Measurements from ENCODE around the gene SBF2. TPM values are rescaled to one million over a fixed set of nuclear protein-coding genes. Genes with fewer than 3 reads are reported as not detected.

SBF2 gene
- total and polyA plus RNA-seq, 8 donors: 25.7 to 62.6 (median 57.0) TPM

DNA sequence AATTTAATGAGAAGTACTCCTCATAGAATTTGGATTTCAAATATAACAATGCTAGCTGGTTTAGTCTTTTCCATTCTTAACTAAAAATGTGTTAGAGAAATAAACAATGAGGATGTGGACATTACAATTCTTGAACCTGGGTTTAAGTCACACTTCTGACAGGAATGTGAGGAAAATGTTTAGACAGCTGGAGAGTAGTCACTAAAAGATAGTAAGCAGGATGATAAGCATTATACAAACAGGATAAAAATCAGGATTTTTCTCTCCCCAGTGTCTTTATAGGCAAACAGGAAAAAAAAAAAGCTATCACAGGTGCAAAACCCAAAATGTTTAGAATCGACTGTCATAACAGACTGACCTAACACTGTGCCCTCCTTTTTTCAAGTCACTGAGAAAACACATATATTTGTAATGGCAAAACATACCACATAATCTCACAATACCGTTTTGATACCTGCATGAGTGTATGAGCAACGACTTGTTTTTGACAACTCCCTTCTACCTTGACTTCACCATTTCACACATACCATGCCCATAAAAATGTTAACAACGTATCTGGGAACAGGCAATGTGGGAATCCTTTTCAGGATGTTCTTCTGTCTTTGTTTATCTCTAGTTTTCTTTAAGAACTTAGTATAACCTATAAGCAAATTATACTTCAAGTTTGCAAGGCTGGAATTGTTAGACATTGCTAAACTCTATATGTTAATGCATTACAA, 242.0 kb downstream of the SBF2 start:
- Histone ChIP-seq H3K4me3 (no peak overlapping the region), H3K27me3 (no peaks in the 10 kb centered on the region), H3K4me1 (peaks cover 0 to 3% of the 10 kb centered on the region in 2 donors), H3K27ac (no peak overlapping the region), H3K36me3 (no peaks in the 10 kb centered on the region), H3K9me3 (peaks cover 0 to 6% of the 10 kb centered on the region in 2 donors)
- TF ChIP-seq, protein P1, sequence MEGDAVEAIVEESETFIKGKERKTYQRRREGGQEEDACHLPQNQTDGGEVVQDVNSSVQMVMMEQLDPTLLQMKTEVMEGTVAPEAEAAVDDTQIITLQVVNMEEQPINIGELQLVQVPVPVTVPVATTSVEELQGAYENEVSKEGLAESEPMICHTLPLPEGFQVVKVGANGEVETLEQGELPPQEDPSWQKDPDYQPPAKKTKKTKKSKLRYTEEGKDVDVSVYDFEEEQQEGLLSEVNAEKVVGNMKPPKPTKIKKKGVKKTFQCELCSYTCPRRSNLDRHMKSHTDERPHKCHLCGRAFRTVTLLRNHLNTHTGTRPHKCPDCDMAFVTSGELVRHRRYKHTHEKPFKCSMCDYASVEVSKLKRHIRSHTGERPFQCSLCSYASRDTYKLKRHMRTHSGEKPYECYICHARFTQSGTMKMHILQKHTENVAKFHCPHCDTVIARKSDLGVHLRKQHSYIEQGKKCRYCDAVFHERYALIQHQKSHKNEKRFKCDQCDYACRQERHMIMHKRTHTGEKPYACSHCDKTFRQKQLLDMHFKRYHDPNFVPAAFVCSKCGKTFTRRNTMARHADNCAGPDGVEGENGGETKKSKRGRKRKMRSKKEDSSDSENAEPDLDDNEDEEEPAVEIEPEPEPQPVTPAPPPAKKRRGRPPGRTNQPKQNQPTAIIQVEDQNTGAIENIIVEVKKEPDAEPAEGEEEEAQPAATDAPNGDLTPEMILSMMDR (IDR thresholded peaks at IDR 0.05): no peak
- DNase-seq (no peak), ATAC-seq (no peak)
- intact Hi-C loops (cut with DNase I): no loop called here

DNA sequence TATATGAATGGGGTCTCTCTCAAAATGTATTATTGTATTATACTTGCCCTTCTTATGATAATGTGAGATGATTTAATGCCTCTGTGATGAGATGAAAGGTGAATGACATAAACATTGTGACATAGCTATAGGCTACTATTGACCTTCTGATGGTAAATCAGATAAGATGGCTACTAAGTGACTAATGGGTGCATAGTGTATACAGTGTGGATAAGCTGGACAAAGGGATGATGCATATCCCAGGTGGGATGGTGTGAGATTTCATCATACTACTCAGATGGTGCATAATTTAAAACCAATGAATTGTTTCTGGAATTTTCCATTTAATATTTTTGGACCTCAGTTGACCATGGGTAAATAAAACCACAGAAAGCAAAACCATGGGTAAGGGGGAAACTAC, 243.5 kb downstream of the SBF2 start:
- H3K27ac ChIP-seq: no peak overlapping the region
- TF ChIP-seq, protein P1 (IDR thresholded peaks at IDR 0.05): no peak
- no peaks in the 10 kb centered on the region for H3K36me3 ChIP-seq
- peaks cover 0 to 9% of the 10 kb centered on the region in 2 donors for H3K9me3 ChIP-seq
- no peak overlapping the region for H3K4me3 ChIP-seq
- H3K27me3 ChIP-seq: no peaks in the 10 kb centered on the region
- no peak for DNase-seq
- peaks cover 0 to 3% of the 10 kb centered on the region in 2 donors for H3K4me1 ChIP-seq
- intact Hi-C loops (cut with DNase I): no loop called here
- no peak for ATAC-seq

DNA sequence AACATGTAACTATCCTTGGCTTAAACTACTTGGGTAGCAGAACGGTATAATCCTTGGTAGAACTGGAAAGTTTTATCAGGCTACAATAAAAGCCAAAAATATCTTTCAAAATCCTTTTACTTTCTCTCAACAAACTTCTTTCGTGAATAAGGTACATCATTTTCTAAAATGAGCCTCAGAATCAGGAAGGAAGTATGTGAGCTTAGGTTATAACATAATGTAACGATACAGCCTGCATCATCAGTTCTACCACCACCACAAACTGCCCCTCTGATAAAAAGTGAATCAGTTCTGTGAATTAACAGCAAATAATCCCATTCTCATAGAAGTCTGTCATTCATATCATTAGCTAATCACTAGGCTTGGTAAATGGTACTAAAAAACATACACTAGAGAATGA, 244.3 kb downstream of the SBF2 start:
- Histone ChIP-seq H3K36me3 (peaks cover 0 to 2% of the 10 kb centered on the region in 2 donors), H3K4me1 (peaks cover 0 to 3% of the 10 kb centered on the region in 2 donors), H3K27me3 (no peaks in the 10 kb centered on the region), H3K27ac (no peak overlapping the region), H3K9me3 (peaks cover 0 to 17% of the 10 kb centered on the region in 2 donors), H3K4me3 (no peak overlapping the region)
- ATAC-seq (no peak), DNase-seq (no peak)
- intact Hi-C loops (cut with DNase I): no loop called here
- TF ChIP-seq, protein P1 (IDR thresholded peaks at IDR 0.05): no peak

DNA sequence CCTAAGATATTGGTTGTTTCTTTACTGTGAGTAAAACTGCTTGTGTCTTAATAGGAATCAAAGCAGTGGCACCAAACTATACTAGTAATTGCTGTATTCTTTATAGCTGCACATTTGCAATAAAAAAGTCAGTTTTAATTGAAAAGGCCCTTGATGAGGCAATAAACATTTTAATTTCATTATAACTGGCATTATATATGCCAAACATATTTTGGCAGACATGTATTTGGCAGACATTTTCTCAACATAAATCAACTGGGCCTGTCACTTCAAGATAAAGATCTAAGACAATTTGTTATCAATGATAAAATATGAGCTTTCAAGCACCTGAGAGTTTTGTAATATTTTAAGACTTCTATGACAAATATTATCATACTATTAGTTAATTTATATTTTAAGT, 245.7 kb downstream of the SBF2 start:
- peaks cover 0 to 3% of the 10 kb centered on the region in 2 donors for H3K4me1 ChIP-seq
- H3K9me3 ChIP-seq: peaks cover 0 to 27% of the 10 kb centered on the region in 2 donors
- no peak overlapping the region for H3K27ac ChIP-seq
- TF ChIP-seq, protein P1 (IDR thresholded peaks at IDR 0.05): no peak
- no peaks in the 10 kb centered on the region for H3K27me3 ChIP-seq
- no peak overlapping the region for H3K4me3 ChIP-seq
- intact Hi-C loops (cut with DNase I): no loop called here
- H3K36me3 ChIP-seq: peaks cover 0 to 5% of the 10 kb centered on the region in 2 donors
- DNase-seq (no peak), ATAC-seq (no peak)

DNA sequence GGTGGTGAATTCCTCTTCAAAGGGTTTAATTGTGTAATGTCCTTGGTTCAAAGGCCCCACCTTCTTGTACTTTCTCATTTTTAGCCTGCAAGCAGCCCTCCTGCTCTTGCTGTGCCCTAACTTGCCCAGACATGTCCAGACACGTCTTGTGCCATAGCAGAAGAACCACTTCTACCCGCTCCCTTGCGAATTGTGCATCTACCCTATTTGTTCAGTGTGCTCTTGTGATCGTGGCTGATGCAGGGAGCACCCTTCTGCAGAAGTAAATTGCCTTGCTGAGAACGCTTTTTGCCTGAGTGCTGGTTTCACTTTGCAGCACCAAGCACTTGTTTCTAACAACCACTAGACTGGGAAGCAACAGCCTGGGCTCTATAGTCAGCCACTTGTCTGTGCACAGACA, 249.4 kb downstream of the SBF2 start:
- Histone ChIP-seq H3K4me1 (peaks cover 2 to 14% of the 10 kb centered on the region in 2 donors), H3K27me3 (no peaks in the 10 kb centered on the region), H3K36me3 (peaks cover 0 to 5% of the 10 kb centered on the region in 2 donors), H3K9me3 (peaks cover 0 to 27% of the 10 kb centered on the region in 2 donors), H3K4me3 (no peak overlapping the region), H3K27ac (no peak overlapping the region)
- intact Hi-C loops (cut with DNase I): no loop called here
- ATAC-seq: no peak
- no peak for DNase-seq
- TF ChIP-seq, protein P1 (IDR thresholded peaks at IDR 0.05): no peak

Measured in left lung (tissue), 10 donors.